SK-N-SH treated with all-trans-retinoic acid at 6 μM for 48 hours (cell line): ENCODE data around the gene SETD1A.

Experiments
- ATAC-seq: fragments of 200-7000 bp; cut with Tn5 transposase; 3 replicates; pipeline ENCODE4 v1.9.1; 2020; ENCODE audit warnings: mild to moderate bottlenecking, moderate library complexity
- ARNTL ChIP-seq: fragments of 450-650 bp; formaldehyde crosslinking; IDR thresholded peaks from 2 replicates; pipeline ENCODE4 v1.5.0; 2020; ENCODE audit warnings: low read depth, mild to moderate bottlenecking, moderate library complexity, borderline replicate concordance
- BACH2 ChIP-seq: fragments of 250-450 bp; sonication (Bioruptor Pico); IDR thresholded peaks from 2 replicates; pipeline ENCODE4 v1.9.0; 2021; ENCODE audit warnings: mild to moderate bottlenecking, borderline replicate concordance
- CREB5 ChIP-seq: fragments of 250-450 bp; sonication (Bioruptor Pico); IDR thresholded peaks from 2 replicates; pipeline ENCODE4 v1.5.1; 2020; ENCODE audit warnings: low read depth, mild to moderate bottlenecking, moderate library complexity
- CSDC2 ChIP-seq: fragments of 250-450 bp; sonication (Bioruptor Pico); IDR thresholded peaks from 2 replicates; pipeline ENCODE4 v1.5.0; 2020; ENCODE audit warnings: mild to moderate bottlenecking, moderate library complexity
- ESRRG ChIP-seq: fragments of 250-450 bp; sonication (Bioruptor Pico); IDR thresholded peaks from 2 replicates; pipeline ENCODE4 v1.6.1; 2021; ENCODE audit warnings: mild to moderate bottlenecking
- GLIS3 ChIP-seq: fragments of 250-450 bp; sonication (Bioruptor Pico); IDR thresholded peaks from 2 replicates; pipeline ENCODE4 v1.5.0; 2020; ENCODE audit warnings: mild to moderate bottlenecking, moderate library complexity
- ISL1 ChIP-seq: fragments of 250-450 bp; sonication (Bioruptor Pico); IDR thresholded peaks from 2 replicates; pipeline ENCODE4 v2.1.2; 2022; ENCODE audit warnings: mild to moderate bottlenecking, moderate library complexity
- OSR1 ChIP-seq: fragments of 250-450 bp; sonication (Bioruptor Pico); IDR thresholded peaks from 2 replicates; pipeline ENCODE4 v1.8.0; 2022; ENCODE audit warnings: moderate library complexity, mild to moderate bottlenecking, inconsistent platforms
- PATZ1 ChIP-seq: fragments of 250-450 bp; sonication (Bioruptor Pico); IDR thresholded peaks from 2 replicates; pipeline ENCODE4 v1.8.0; 2020; ENCODE audit warnings: mild to moderate bottlenecking, moderate library complexity, borderline replicate concordance
- POU6F1 ChIP-seq: fragments of 250-450 bp; sonication (Bioruptor Pico); IDR thresholded peaks from 2 replicates; pipeline ENCODE4 v1.8.0; 2021; ENCODE audit warnings: low read depth, mild to moderate bottlenecking, moderate library complexity, borderline replicate concordance
- PPARA ChIP-seq: fragments of 250-450 bp; sonication (Bioruptor Pico); IDR thresholded peaks from 2 replicates; pipeline ENCODE4 v1.5.0; 2020; ENCODE audit warnings: mild to moderate bottlenecking, borderline replicate concordance
- RARB ChIP-seq: fragments of 250-450 bp; sonication (Bioruptor Pico); IDR thresholded peaks from 2 replicates; pipeline ENCODE4 v1.8.0; 2021; ENCODE audit warnings: mild to moderate bottlenecking, moderate library complexity
- SNAI2 ChIP-seq: fragments of 250-450 bp; sonication (Bioruptor Pico); IDR thresholded peaks from 2 replicates; pipeline ENCODE4 v1.5.0; 2020; ENCODE audit warnings: mild to moderate bottlenecking, moderate library complexity
- TCF4 ChIP-seq: fragments of 250-450 bp; sonication (Bioruptor Pico); IDR thresholded peaks from 2 replicates; pipeline ENCODE4 v1.8.0; 2021; ENCODE audit warnings: mild to moderate bottlenecking, moderate library complexity, borderline replicate concordance
- TOX ChIP-seq: fragments of 250-450 bp; sonication (Bioruptor Pico); IDR thresholded peaks from 2 replicates; pipeline ENCODE4 v1.8.0; 2021; ENCODE audit warnings: mild to moderate bottlenecking, moderate library complexity, borderline replicate concordance
- TSHZ2 ChIP-seq: fragments of 250-450 bp; sonication (Bioruptor Pico); IDR thresholded peaks from 2 replicates; pipeline ENCODE4 v1.5.0; 2020; ENCODE audit warnings: mild to moderate bottlenecking, moderate library complexity
- ZC3H10 ChIP-seq: fragments of 250-450 bp; sonication (Bioruptor Pico); IDR thresholded peaks from 2 replicates; pipeline ENCODE4 v1.5.1; 2021; ENCODE audit warnings: mild to moderate bottlenecking, moderate library complexity
- ZFP3 ChIP-seq: fragments of 250-450 bp; sonication (Bioruptor Pico); IDR thresholded peaks from 2 replicates; pipeline ENCODE4 v1.5.0; 2020; ENCODE audit warnings: mild to moderate bottlenecking, moderate library complexity
- ZFP30 ChIP-seq: fragments of 450-650 bp; formaldehyde crosslinking; IDR thresholded peaks from 2 replicates; pipeline ENCODE4 v1.5.0; 2022; ENCODE audit warnings: mild to moderate bottlenecking, moderate library complexity
- ZNF565 ChIP-seq: fragments of 450-650 bp; formaldehyde crosslinking; conservative IDR thresholded peaks from 2 replicates; pipeline ENCODE4 v1.5.0; 2020; ENCODE audit warnings: low read depth, mild to moderate bottlenecking, moderate library complexity
- ZNF70 ChIP-seq: fragments of 450-650 bp; formaldehyde crosslinking; IDR thresholded peaks from 2 replicates; pipeline ENCODE4 v1.5.0; 2020; ENCODE audit warnings: mild to moderate bottlenecking, moderate library complexity
- ZNF8 ChIP-seq: fragments of 450-650 bp; formaldehyde crosslinking; IDR thresholded peaks from 2 replicates; pipeline ENCODE4 v1.5.0; 2020; ENCODE audit warnings: mild to moderate bottlenecking, moderate library complexity

Gene SETD1A

GRCh38 chr16:30928390-30928789 is 29.2 kb upstream of the SETD1A start:
- no peak for ATAC-seq
- TF ChIP-seq ZNF565 (CRISPR knock-in tag) (no peak), SNAI2 (no peak), TOX (CRISPR knock-in tag) (no peak), OSR1 (CRISPR knock-in tag) (no peak), RARB (CRISPR knock-in tag) (no peak), GLIS3 (no peak), PATZ1 (CRISPR knock-in tag) (no peak), PPARA (CRISPR knock-in tag) (no peak), ZFP30 (CRISPR knock-in tag) (no peak), POU6F1 (no peak), ZNF8 (CRISPR knock-in tag) (no peak), TCF4 (no peak), TSHZ2 (no peak), ARNTL (CRISPR knock-in tag) (no peak), CSDC2 (no peak), ZFP3 (no peak), ISL1 (CRISPR knock-in tag) (no peak), CREB5 (no peak)

GRCh38 chr16:30929167-30929566 is 28.4 kb upstream of the SETD1A start:
- no peak for ATAC-seq
- TF ChIP-seq TOX (CRISPR knock-in tag) = no peak
- no peak for TF ChIP-seq ZNF8 (CRISPR knock-in tag)

- no peak for TF ChIP-seq ESRRG
- no peak for TF ChIP-seq SNAI2
- no peak for TF ChIP-seq OSR1 (CRISPR knock-in tag)
- no peak for TF ChIP-seq ZC3H10
- TF ChIP-seq PPARA (CRISPR knock-in tag) = no peak
- no peak for TF ChIP-seq ZNF70 (CRISPR knock-in tag)
- TF ChIP-seq POU6F1 = no peak
- TF ChIP-seq ZNF565 (CRISPR knock-in tag) = no peak
- TF ChIP-seq GLIS3 = no peak
- no peak for TF ChIP-seq BACH2 (CRISPR knock-in tag)
- TF ChIP-seq CSDC2 = no peak
- no peak for TF ChIP-seq CREB5
- no peak for ATAC-seq
These were observed 27.4 kb upstream of the SETD1A start for GRCh38 chr16:30930160-30930571.
